ENCODE measurements around the gene ZNF282. TPM values are rescaled to one million over a fixed set of nuclear protein-coding genes. Genes with fewer than 3 reads are reported as not detected.
A peak's percentile ranks its signal among the peaks of the same experiment; 100 is the strongest.

Gene ZNF282
- total and polyA plus RNA-seq, 9 of the 15 experiments (the other 6 are each of a cell fraction or from before 2014, with no cell fraction given): 0.76 to 58.6 (median 17.4) TPM

DNA sequence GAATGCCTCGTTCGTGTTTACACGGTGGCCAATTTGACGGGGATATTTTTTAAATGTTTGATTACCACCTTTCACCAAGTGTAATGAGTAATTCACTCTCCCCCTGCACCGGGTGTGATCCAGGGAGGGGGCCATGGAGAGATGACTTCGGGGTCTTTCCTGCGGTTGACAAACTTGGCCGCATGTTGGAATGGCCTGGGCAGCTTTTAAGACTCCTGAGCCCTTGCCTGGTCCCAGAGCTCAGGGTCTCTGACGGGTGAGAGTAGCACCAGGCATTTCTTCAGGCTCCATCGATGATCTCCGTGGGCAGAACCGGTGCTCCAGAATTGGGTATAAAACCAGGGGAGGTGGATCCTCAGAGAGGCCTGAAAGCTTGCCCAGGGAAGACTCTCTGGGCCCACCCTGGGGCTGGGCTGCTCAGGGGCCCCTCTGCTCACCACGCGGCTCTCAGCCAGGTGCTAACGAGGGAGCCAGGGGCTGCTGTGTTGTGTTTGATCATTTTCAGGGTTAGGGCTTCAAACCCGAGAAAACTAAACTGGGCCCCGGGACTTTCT is 882 bp downstream of the ZNF282 start (continued):
- TF ChIP-seq CHD1 (IDR thresholded peaks at IDR 0.05; ENCODE audit: low read length) (no peak), STAT6 (CRISPR knock-in tag; IDR thresholded peaks at IDR 0.05) (no peak), HMBOX1 (IDR thresholded peaks at IDR 0.05) (no peak), ZNF197 (CRISPR knock-in tag; IDR thresholded peaks at IDR 0.05; ENCODE audit: low read depth) (no peak), ETV6 (IDR thresholded peaks at IDR 0.05; ENCODE audit: borderline replicate concordance in 1 of 2, low read depth in 2 of 2, low read length in 1 of 2) (no peak), ETV6 (CRISPR knock-in tag; IDR thresholded peaks at IDR 0.05; ENCODE audit: borderline replicate concordance) (no peak), C11orf30 (IDR thresholded peaks at IDR 0.05; ENCODE audit: low read depth) (no peak), BRD9 (IDR thresholded peaks at IDR 0.05; ENCODE audit: low read depth, partially characterized antibody) (no peak), ZNF12 (CRISPR knock-in tag; IDR thresholded peaks at IDR 0.05) (0 out of 2 replicates have a peak, but pooled peaks have one; percentile 41)
